Measurements from ENCODE around the gene WARS2.

- TF ChIP-seq CTCF (IDR thresholded peaks at IDR 0.05) = no peak
- no peak for TF ChIP-seq POLR2A (IDR thresholded peaks at IDR 0.05)
Measured at GRCh38 chr1:118987468-118988185, 152.8 kb downstream of the WARS2 start.

Measured in testis (tissue), 2 donors.